H9 (cell line): ENCODE data around the gene NRXN3. TPM values are rescaled to one million over a fixed set of nuclear protein-coding genes. Genes with fewer than 3 reads are reported as not detected.

Experiments
- DNase-seq: peaks from one replicate; pipeline ENCODE4 v3.0.0-alpha.2; 2017
- H2AFZ ChIP-seq: one replicate; pipeline ENCODE4 v1.6.1; 2013; ENCODE audit warnings: mild to moderate bottlenecking, low read length, control low read depth, moderate library complexity
- H2AK5ac ChIP-seq: 2 replicates; pipeline ENCODE4 v1.6.1; 2013; ENCODE audit warnings: low read length, control low read depth, mixed read lengths; ENCODE audit not compliant: insufficient read length
- H2BK120ac ChIP-seq: one replicate; pipeline ENCODE4 v1.6.1; 2013; ENCODE audit warnings: low read depth, mild to moderate bottlenecking, low read length, control low read depth, inconsistent platforms; ENCODE audit not compliant: poor library complexity, severe bottlenecking
- H2BK12ac ChIP-seq: 2 replicates; pipeline ENCODE4 v1.6.1; 2013; ENCODE audit warnings: low read length, control low read depth, mixed read lengths, low read depth; ENCODE audit not compliant: insufficient read length
- H2BK15ac ChIP-seq: 2 replicates; pipeline ENCODE4 v1.6.1; 2013; ENCODE audit warnings: low read depth, low read length, control low read depth
- H2BK20ac ChIP-seq: one replicate; pipeline ENCODE4 v1.6.1; 2013; ENCODE audit warnings: low read depth, mild to moderate bottlenecking, low read length, control low read depth, inconsistent platforms; ENCODE audit not compliant: poor library complexity, severe bottlenecking
- H2BK5ac ChIP-seq: 2 replicates; pipeline ENCODE4 v1.6.1; 2013; ENCODE audit warnings: low read length, control low read depth, mixed read lengths; ENCODE audit not compliant: insufficient read length
- H3K14ac ChIP-seq: 2 replicates; pipeline ENCODE4 v1.6.1; 2013; ENCODE audit warnings: low read length, control low read depth; ENCODE audit not compliant: insufficient read depth
- H3K18ac ChIP-seq: 2 replicates; pipeline ENCODE4 v1.6.1; 2013; ENCODE audit warnings: low read depth, mild to moderate bottlenecking, mixed read lengths, low read length, control low read depth; ENCODE audit not compliant: insufficient read length
- H3K23ac ChIP-seq: 2 replicates; pipeline ENCODE4 v1.6.1; 2013; ENCODE audit warnings: low read length, control low read depth, mixed read lengths, low read depth; ENCODE audit not compliant: insufficient read length
- H3K23me2 ChIP-seq: 2 replicates; pipeline ENCODE4 v1.6.1; 2013; ENCODE audit warnings: low read depth, mild to moderate bottlenecking, mixed read lengths, low read length, control low read depth; ENCODE audit not compliant: insufficient read length, poor library complexity, severe bottlenecking
- H3K27ac ChIP-seq: 2 replicates; pipeline ENCODE4 v1.5.1; 2013; ENCODE audit warnings: low read length, control low read depth, mixed read lengths, low read depth; ENCODE audit not compliant: insufficient read length
- H3K27me3 ChIP-seq: 2 replicates; pipeline ENCODE4 v1.6.1; 2013; ENCODE audit warnings: low read length, control low read depth, inconsistent platforms; ENCODE audit not compliant: insufficient read depth
- H3K4ac ChIP-seq: 2 replicates; pipeline ENCODE4 v1.6.1; 2013; ENCODE audit warnings: low read depth, mild to moderate bottlenecking, control low read depth, inconsistent platforms, low read length, moderate library complexity
- H3K4me1 ChIP-seq: 2 replicates; pipeline ENCODE4 v1.6.1; 2013; ENCODE audit warnings: low read length, control low read depth, inconsistent platforms; ENCODE audit not compliant: insufficient read depth
- H3K4me2 ChIP-seq: 2 replicates; pipeline ENCODE4 v1.6.1; 2013; ENCODE audit warnings: low read length, control low read depth, mixed read lengths; ENCODE audit not compliant: insufficient read length, insufficient read depth
- H3K56ac ChIP-seq: 2 replicates; pipeline ENCODE4 v1.6.1; 2013; ENCODE audit warnings: low read depth, mild to moderate bottlenecking, mixed read lengths, low read length, control low read depth; ENCODE audit not compliant: insufficient read length
- H3K79me1 ChIP-seq: 2 replicates; pipeline ENCODE4 v1.6.1; 2013; ENCODE audit warnings: low read depth, mild to moderate bottlenecking, moderate library complexity, low read length, control low read depth, inconsistent platforms; ENCODE audit not compliant: insufficient read depth, poor library complexity, severe bottlenecking
- H3K79me2 ChIP-seq: 2 replicates; pipeline ENCODE4 v1.6.1; 2013; ENCODE audit warnings: low read length, control low read depth, inconsistent platforms; ENCODE audit not compliant: insufficient read depth
- H3K9ac ChIP-seq: 2 replicates; pipeline ENCODE4 v1.6.1; 2013; ENCODE audit warnings: low read length, control low read depth, mixed read lengths; ENCODE audit not compliant: insufficient read length; ENCODE audit errors: extremely low read depth
- H3K9me3 ChIP-seq: one replicate; pipeline ENCODE4 v1.6.1; 2013; ENCODE audit warnings: low read depth, low read length, inconsistent platforms; ENCODE audit not compliant: control insufficient read depth
- H3T11ph ChIP-seq: one replicate; pipeline ENCODE4 v1.6.1; 2013; ENCODE audit warnings: mild to moderate bottlenecking, low read length, control low read depth, inconsistent platforms
- H4K20me1 ChIP-seq: one replicate; pipeline ENCODE4 v1.6.1; 2013; ENCODE audit not compliant: control insufficient read depth, insufficient read length, insufficient read depth
- H4K5ac ChIP-seq: 2 replicates; pipeline ENCODE4 v1.6.1; 2013; ENCODE audit warnings: low read depth, mild to moderate bottlenecking, mixed read lengths, low read length, control low read depth; ENCODE audit not compliant: insufficient read length
- H4K8ac ChIP-seq: replicated peaks from 2 replicates; pipeline ENCODE4 v1.6.1; 2013; ENCODE audit warnings: low read length, control low read depth, mixed read lengths, low read depth; ENCODE audit not compliant: insufficient read length
- H4K91ac ChIP-seq: 2 replicates; pipeline ENCODE4 v1.6.1; 2013; ENCODE audit warnings: low read depth, mild to moderate bottlenecking, moderate library complexity, mixed read lengths, low read length, control low read depth; ENCODE audit not compliant: insufficient read length
- H3K27ac Mint-ChIP-seq, 3 experiments: 2 replicates in 2 of 3; 3 replicates in 1 of 3; pipeline ENCODE4 v1.8.0; 2020 to 2021; ENCODE audit warnings: mixed read lengths in 3 of 3, mild to moderate bottlenecking in 1 of 3, moderate library complexity in 1 of 3
- H3K27me3 Mint-ChIP-seq: 2 replicates; pipeline ENCODE4 v1.8.0; 2021; ENCODE audit warnings: low read depth, mild to moderate bottlenecking, moderate library complexity, mixed read lengths
- H3K36me3 Mint-ChIP-seq, 3 experiments: 2 replicates in 2 of 3; 3 replicates in 1 of 3; pipeline ENCODE4 v1.8.0; 2020 to 2021; ENCODE audit warnings: low read depth in 3 of 3, mixed read lengths in 3 of 3; ENCODE audit not compliant: insufficient read depth in 1 of 3
- H3K4me1 Mint-ChIP-seq, 2 experiments: 2 replicates each; pipeline ENCODE4 v1.8.0; 2020; ENCODE audit warnings: mixed read lengths in 2 of 2
- H3K4me3 Mint-ChIP-seq, 2 experiments: 2 replicates in 1 of 2; 3 replicates in 1 of 2; pipeline ENCODE4 v1.8.0; 2020 to 2021; ENCODE audit warnings: mild to moderate bottlenecking in 2 of 2, mixed read lengths in 2 of 2, moderate library complexity in 1 of 2
- H3K9me3 Mint-ChIP-seq, 2 experiments: 2 replicates in 1 of 2; 3 replicates in 1 of 2; pipeline ENCODE4 v1.8.0; 2020; ENCODE audit warnings: mild to moderate bottlenecking in 2 of 2, mixed read lengths in 2 of 2, moderate library complexity in 1 of 2
- CTCF ChIP-seq: fragments of 200-600 bp; sonication (generic); conservative IDR thresholded peaks from 3 replicates; pipeline ENCODE4 v1.8.0; 2021; ENCODE audit warnings: antibody characterized with exemption, mild to moderate bottlenecking
- WGBS: extraction: QIAGEN DNeasy Blood & Tissue Kit; methylation state at CpG from one replicate; pipeline ENCODE4 v1.1.7; 2013; ENCODE audit warnings: missing lambda C conversion rate, low lambda C conversion rate, mixed read lengths; ENCODE audit not compliant: insufficient read length; ENCODE audit errors: extremely low coverage; 5-methylcytosine and 5-hydroxymethylcytosine counted together
- total RNA-seq: library from RNA; stranded (reverse); gene quantifications from 2 replicates; pipeline ENCODE4 v1.2.1, GENCODE V29; 2021

The NRXN3 gene
- total RNA-seq, 1 experiment from 2014 or later = 1.8 TPM

GRCh38 chr14:79281244-79282152 is 1111.3 kb downstream of the NRXN3 start:
- Mint-ChIP-seq H3K4me3 (peak overlapping the region; percentile 91 to 92), H3K9me3 (no peaks in the 10 kb centered on the region), H3K36me3 (no peaks in the 10 kb centered on the region), H3K27ac (peak overlapping the region in 1 of 3 experiments; percentile 65; a peak in 2 of 7 replicates), H3K27me3 (peaks cover 81% of the 10 kb centered on the region), H3K4me1 (peaks cover 49% of the 10 kb centered on the region in 2 experiments)
- Histone ChIP-seq H3K4me2 (peak overlapping the region; percentile 69), H3K79me1 (no peaks in the 10 kb centered on the region), H3K23me2 (peaks cover 21% of the 10 kb centered on the region), H3K27me3 (peaks cover 16% of the 10 kb centered on the region), H3K14ac (no peak overlapping the region), H2AK5ac (no peak overlapping the region), H4K91ac (no peak overlapping the region), H2BK5ac (no peak overlapping the region), H3T11ph (no peak overlapping the region), H3K4ac (no peak overlapping the region), H2BK12ac (no peak overlapping the region), H3K9me3 (no peaks in the 10 kb centered on the region), H4K5ac (no peak overlapping the region), H2AFZ (no peak overlapping the region), H2BK20ac (no peak overlapping the region), H3K23ac (no peak overlapping the region), H2BK120ac (no peak overlapping the region), H3K79me2 (no peaks in the 10 kb centered on the region), H3K56ac (no peak overlapping the region), H2BK15ac (no peak overlapping the region), H3K4me1 (peaks cover 9% of the 10 kb centered on the region; the same call in 1 of the 2 replicates), H4K20me1 (no peaks in the 10 kb centered on the region), H4K8ac (no peak overlapping the region), H3K9ac (no peak overlapping the region), H3K27ac (no peak overlapping the region), H3K18ac (no peak overlapping the region)
- WGBS = no CpG with 5 or more reads among the region's 6 CpGs
- DNase-seq = no peak
- TF ChIP-seq CTCF = no peak
